ENCODE data around the gene KISS1R.
A peak's percentile ranks its signal among the peaks of the same experiment; 100 is the strongest.

GRCh38 chr19:883661-884211 lies 33.4 kb upstream of the KISS1R start:
- peak in 4 of 6 experiments; percentile 11 to 72 (median 40) for TF ChIP-seq CTCF (IDR thresholded peaks at IDR 0.05)
- TF ChIP-seq POLR2A (IDR thresholded peaks at IDR 0.05) = no peak
